22Rv1 (cell line): ENCODE data around the gene ARPC2.

ENCODE experiments used
- ZFX ChIP-seq: fragments of 450-650 bp; IDR thresholded peaks from 2 replicates; pipeline ENCODE4 v1.6.1; 2017; ENCODE audit warnings: antibody characterized with exemption, borderline replicate concordance
- TF ChIP-seq, protein P1 (sequence below): fragments of 450-650 bp; IDR thresholded peaks from 2 replicates; pipeline ENCODE4 v1.5.1; 2017; ENCODE audit warnings: mild to moderate bottlenecking

- TF ChIP-seq, protein P1, sequence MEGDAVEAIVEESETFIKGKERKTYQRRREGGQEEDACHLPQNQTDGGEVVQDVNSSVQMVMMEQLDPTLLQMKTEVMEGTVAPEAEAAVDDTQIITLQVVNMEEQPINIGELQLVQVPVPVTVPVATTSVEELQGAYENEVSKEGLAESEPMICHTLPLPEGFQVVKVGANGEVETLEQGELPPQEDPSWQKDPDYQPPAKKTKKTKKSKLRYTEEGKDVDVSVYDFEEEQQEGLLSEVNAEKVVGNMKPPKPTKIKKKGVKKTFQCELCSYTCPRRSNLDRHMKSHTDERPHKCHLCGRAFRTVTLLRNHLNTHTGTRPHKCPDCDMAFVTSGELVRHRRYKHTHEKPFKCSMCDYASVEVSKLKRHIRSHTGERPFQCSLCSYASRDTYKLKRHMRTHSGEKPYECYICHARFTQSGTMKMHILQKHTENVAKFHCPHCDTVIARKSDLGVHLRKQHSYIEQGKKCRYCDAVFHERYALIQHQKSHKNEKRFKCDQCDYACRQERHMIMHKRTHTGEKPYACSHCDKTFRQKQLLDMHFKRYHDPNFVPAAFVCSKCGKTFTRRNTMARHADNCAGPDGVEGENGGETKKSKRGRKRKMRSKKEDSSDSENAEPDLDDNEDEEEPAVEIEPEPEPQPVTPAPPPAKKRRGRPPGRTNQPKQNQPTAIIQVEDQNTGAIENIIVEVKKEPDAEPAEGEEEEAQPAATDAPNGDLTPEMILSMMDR, result no peak
- TF ChIP-seq ZFX, result no peak
Observed at GRCh38 chr2:218216336-218216673, 684 bp upstream of the ARPC2 start.
